ENCODE data around the gene SPOPL. TPM values are rescaled to one million over a fixed set of nuclear protein-coding genes. Genes with fewer than 3 reads are reported as not detected.

The SPOPL gene
- total and polyA plus RNA-seq, 9 of the 15 experiments (the other 6 are each of a cell fraction or from before 2014, with no cell fraction given): 0.53 to 6.1 (median 4.1) TPM

- no peak for TF ChIP-seq TEAD2 (tag; IDR thresholded peaks at IDR 0.05)
These were observed 34.7 kb downstream of the SPOPL start (continued) for GRCh38 chr2:138536302-138536701.

- Histone ChIP-seq H3K4me2 (ENCODE audit: insufficient read depth, low read length) (0 out of 2 replicates have a peak overlapping the region, but pooled peaks have one; percentile 18), H3K27ac (ENCODE audit: extremely low read depth, low read depth, low read length) (peak overlapping the region; percentile 26; the same call in 1 of the 3 replicates), H3K4me3 (no peak overlapping the region), H3K9ac (ENCODE audit: insufficient read depth in 1 of 2, low read depth in 2 of 2, low read length in 2 of 2) (no peak overlapping the region), H3K9me3 (replicated peaks; ENCODE audit: control insufficient read depth, insufficient read depth, low read depth, low read length) (peaks cover 12% of the 10 kb centered on the region), H3K27me3 (ENCODE audit: control insufficient read depth in 2 of 2, insufficient read depth in 2 of 2, low read length in 2 of 2) (no peaks in the 10 kb centered on the region), H2AFZ (ENCODE audit: low read depth, low read length) (no peak overlapping the region), H3K36me3 (ENCODE audit: control insufficient read depth, insufficient read depth, low read length) (0 out of 3 replicates have a peak, but pooled peaks cover 7% of the 10 kb centered on the region), H3K9me1 (ENCODE audit: control insufficient read depth, insufficient read depth, low read length) (no peaks in the 10 kb centered on the region), H3K79me2 (ENCODE audit: control insufficient read depth, insufficient read depth, low read length) (peaks cover 22% of the 10 kb centered on the region), H4K20me1 (replicated peaks; ENCODE audit: control insufficient read depth, insufficient read depth, low read length) (no peaks in the 10 kb centered on the region), H3K4me1 (replicated peaks in 1 of 2; ENCODE audit: control insufficient read depth in 2 of 2, insufficient read depth in 2 of 2, low read length in 2 of 2) (peaks cover 0 to 4% of the 10 kb centered on the region in 2 experiments; a peak in 2 of 5 replicates)
- ATAC-seq (peak; percentile 43), DNase-seq (ENCODE audit: extremely low read depth in 1 of 4, low spot score in 3 of 4) (no peak), FAIRE-seq (no peak)
- TF ChIP-seq MAFG (tag; conservative IDR thresholded peaks at IDR 0.05) (0 out of 2 replicates have a peak, but pooled peaks have one; percentile 0), CBX1 (IDR thresholded peaks at IDR 0.05; ENCODE audit: low read depth) (no peak)
- in situ Hi-C loops (cut with MboI): no loop called here
- ChIA-PET CTCF (ENCODE audit: low intra/inter-chr PET ratio) (no interaction called here), POLR2A (no interaction called here)
- 79% methylated on average over 2 of the region's 2 CpGs for WGBS (ENCODE audit: insufficient coverage, low coverage, missing lambda C conversion rate)
- intact Hi-C loops (cut with micrococcal nuclease): no loop called here
- no TSS peak for BruUV-seq (replicated peaks)
These were observed 35.2 kb downstream of the SPOPL start for GRCh38 chr2:138536740-138537139.
